Measurements from ENCODE around the gene DCAF17.

- TF ChIP-seq CTCF (IDR thresholded peaks at IDR 0.05) (no peak), POLR2A (IDR thresholded peaks at IDR 0.05) (no peak)
Measured at GRCh38 chr2:171451074-171451473, 17.0 kb downstream of the DCAF17 start.

Data from body of pancreas (tissue), 4 donors.